ENCODE results near the gene PTPN2.

GRCh38 chr18:12767580-12768155 lies 116.4 kb downstream of the PTPN2 start:
- TF ChIP-seq CTCF (conservative IDR thresholded peaks at IDR 0.05; ENCODE audit: low read length) (no peak), EZH2phosphoT487 (IDR thresholded peaks at IDR 0.05; ENCODE audit: borderline replicate concordance, low read depth, low read length) (no peak)
